ENCODE measurements around the gene CFAP299. TPM values are rescaled to one million over a fixed set of nuclear protein-coding genes. Genes with fewer than 3 reads are reported as not detected.

The CFAP299 gene
- total and polyA plus RNA-seq, 9 of the 15 experiments (the other 6 are each of a cell fraction or from before 2014, with no cell fraction given) = 0.09 to 3.0 (median 0.76) TPM

- TF ChIP-seq TSC22D4 (tag; IDR thresholded peaks at IDR 0.05) = no peak
- TF ChIP-seq CHD1 (IDR thresholded peaks at IDR 0.05; ENCODE audit: low read length) = no peak
- TF ChIP-seq CBX8 (IDR thresholded peaks at IDR 0.05; ENCODE audit: borderline replicate concordance, extremely low read depth, low read depth, low read length, poor library complexity, severe bottlenecking) = no peak
- TF ChIP-seq TBP (optimal IDR thresholded peaks at IDR 0.05; ENCODE audit: low read depth, low read length) = no peak
- 0 out of 2 replicates have a peak, but pooled peaks have one; percentile 55 for TF ChIP-seq STAT6 (CRISPR knock-in tag; IDR thresholded peaks at IDR 0.05)
- TF ChIP-seq SMC3 (conservative IDR thresholded peaks at IDR 0.05; ENCODE audit: insufficient read depth, low read depth, low read length) = peak; percentile 72
- no peak for TF ChIP-seq ELK3 (CRISPR knock-in tag; IDR thresholded peaks at IDR 0.05)
- peak; percentile 76 for TF ChIP-seq ZFX (CRISPR knock-in tag; IDR thresholded peaks at IDR 0.05)
- no peak for TF ChIP-seq BRD4 (IDR thresholded peaks at IDR 0.05)
- no peak for TF ChIP-seq ZNF551 (CRISPR knock-in tag; IDR thresholded peaks at IDR 0.05)
- TF ChIP-seq ZBTB11 (CRISPR knock-in tag; IDR thresholded peaks at IDR 0.05) = no peak
- no peak for TF ChIP-seq ZNF347 (CRISPR knock-in tag; IDR thresholded peaks at IDR 0.05; ENCODE audit: low read depth)
- TF ChIP-seq MEIS2 (IDR thresholded peaks at IDR 0.05; ENCODE audit: partially characterized antibody) = peak; percentile 64
- no peak for TF ChIP-seq THAP7 (CRISPR knock-in tag; IDR thresholded peaks at IDR 0.05)
- TF ChIP-seq NFYB (IDR thresholded peaks at IDR 0.05; ENCODE audit: extremely low read depth, insufficient read length) = peak; percentile 74
- no peak for TF ChIP-seq JUNB (CRISPR knock-in tag; conservative IDR thresholded peaks at IDR 0.05)
- TF ChIP-seq ZBED1 (IDR thresholded peaks at IDR 0.05) = no peak
- peak; percentile 72; the same call in 1 of the 2 replicates for TF ChIP-seq ESRRA (IDR thresholded peaks at IDR 0.05; ENCODE audit: borderline replicate concordance, low read depth)
- TF ChIP-seq ZC3H4 (CRISPR knock-in tag; IDR thresholded peaks at IDR 0.05; ENCODE audit: borderline replicate concordance) = no peak
- TF ChIP-seq ETV5 (CRISPR knock-in tag; IDR thresholded peaks at IDR 0.05; ENCODE audit: low read depth) = peak; percentile 70
Measured at GRCh38 chr4:80335554-80336358, at the start of gene CFAP299 (continued).

Measured in K562 (cell line).